ENCODE data around the gene CTXN1.

DNA sequence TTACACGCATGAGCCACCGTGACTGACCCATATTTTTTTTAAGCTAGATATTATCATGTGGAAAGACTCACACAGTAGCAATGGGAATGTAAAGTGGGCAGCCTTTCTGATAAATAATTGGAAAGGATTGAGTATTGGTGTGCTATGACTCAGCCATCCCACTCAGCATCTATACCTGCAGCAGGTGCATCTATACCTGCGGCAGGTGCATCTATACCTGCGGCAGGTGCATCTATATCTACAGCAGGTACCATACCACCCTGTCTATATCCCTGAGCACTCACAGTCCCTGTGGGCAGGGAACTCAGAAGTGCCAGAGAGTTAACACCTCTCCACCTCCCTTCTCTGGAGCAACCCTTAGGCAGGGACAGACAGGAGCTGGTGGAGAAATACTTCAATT lies 42.8 kb downstream of the CTXN1 start:
- TF ChIP-seq, protein P1, sequence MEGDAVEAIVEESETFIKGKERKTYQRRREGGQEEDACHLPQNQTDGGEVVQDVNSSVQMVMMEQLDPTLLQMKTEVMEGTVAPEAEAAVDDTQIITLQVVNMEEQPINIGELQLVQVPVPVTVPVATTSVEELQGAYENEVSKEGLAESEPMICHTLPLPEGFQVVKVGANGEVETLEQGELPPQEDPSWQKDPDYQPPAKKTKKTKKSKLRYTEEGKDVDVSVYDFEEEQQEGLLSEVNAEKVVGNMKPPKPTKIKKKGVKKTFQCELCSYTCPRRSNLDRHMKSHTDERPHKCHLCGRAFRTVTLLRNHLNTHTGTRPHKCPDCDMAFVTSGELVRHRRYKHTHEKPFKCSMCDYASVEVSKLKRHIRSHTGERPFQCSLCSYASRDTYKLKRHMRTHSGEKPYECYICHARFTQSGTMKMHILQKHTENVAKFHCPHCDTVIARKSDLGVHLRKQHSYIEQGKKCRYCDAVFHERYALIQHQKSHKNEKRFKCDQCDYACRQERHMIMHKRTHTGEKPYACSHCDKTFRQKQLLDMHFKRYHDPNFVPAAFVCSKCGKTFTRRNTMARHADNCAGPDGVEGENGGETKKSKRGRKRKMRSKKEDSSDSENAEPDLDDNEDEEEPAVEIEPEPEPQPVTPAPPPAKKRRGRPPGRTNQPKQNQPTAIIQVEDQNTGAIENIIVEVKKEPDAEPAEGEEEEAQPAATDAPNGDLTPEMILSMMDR (conservative IDR thresholded peaks at IDR 0.05 in 1 of 2, IDR thresholded peaks at IDR 0.05 in 1 of 2; ENCODE audit: low read depth in 1 of 2, low read length in 2 of 2), result no peak
- no peak for TF ChIP-seq EZH2 (IDR thresholded peaks at IDR 0.05; ENCODE audit: low read length, missing control alignments)
